ENCODE results near the gene PHETA2.

The PHETA2 gene, protein sequence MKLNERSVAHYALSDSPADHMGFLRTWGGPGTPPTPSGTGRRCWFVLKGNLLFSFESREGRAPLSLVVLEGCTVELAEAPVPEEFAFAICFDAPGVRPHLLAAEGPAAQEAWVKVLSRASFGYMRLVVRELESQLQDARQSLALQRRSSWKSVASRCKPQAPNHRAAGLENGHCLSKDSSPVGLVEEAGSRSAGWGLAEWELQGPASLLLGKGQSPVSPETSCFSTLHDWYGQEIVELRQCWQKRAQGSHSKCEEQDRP

GRCh38 chr22:42074132-42074811 is at the start of gene PHETA2:
TSS of gene PHETA2 (plus strand) at chr22:42074248. CDS start at chr22:42077294, 3,046 bp downstream.
- no peak for DNase-seq

DNA sequence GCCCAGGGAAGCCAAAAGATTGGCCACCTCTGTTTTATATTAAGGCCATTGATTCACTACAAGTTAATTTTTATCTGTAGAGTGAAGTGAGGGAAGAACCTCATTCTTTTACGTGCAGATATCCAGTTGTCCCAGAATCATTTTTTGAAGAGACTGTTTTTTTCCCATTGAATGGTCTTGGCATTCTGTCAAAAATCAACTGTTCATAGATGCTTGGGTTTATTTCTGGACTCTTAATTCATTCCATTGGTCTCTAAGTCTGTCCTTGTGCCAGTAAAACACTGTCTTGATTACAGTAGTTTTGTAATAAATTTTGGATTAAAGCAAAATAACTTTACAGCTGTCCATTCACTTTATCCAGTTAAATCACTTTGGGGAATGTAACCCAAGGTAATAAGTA is 48.6 kb upstream of the PHETA2 start:
- DNase-seq: no peak

DNA sequence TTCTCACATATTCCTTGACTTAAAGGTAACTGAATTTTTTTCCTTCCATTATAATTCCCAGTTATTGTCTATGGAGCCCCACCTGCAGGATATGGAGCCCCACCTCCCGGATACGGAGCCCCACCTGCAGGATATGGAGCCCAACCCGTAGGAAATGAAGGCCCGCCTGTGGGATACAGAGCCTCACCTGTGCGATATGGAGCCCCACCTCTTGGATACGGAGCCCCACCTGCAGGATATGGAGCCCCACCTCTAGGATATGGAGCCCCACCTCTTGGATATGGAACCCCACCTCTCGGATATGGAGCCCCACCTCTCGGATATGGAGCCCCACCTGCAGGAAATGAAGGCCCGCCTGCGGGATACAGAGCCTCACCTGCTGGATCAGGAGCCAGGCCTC is 47.3 kb upstream of the PHETA2 start:
- no peak for DNase-seq

GRCh38 chr22:42033263-42034181 is 40.5 kb upstream of the PHETA2 start:
- DNase-seq: no peak

DNA sequence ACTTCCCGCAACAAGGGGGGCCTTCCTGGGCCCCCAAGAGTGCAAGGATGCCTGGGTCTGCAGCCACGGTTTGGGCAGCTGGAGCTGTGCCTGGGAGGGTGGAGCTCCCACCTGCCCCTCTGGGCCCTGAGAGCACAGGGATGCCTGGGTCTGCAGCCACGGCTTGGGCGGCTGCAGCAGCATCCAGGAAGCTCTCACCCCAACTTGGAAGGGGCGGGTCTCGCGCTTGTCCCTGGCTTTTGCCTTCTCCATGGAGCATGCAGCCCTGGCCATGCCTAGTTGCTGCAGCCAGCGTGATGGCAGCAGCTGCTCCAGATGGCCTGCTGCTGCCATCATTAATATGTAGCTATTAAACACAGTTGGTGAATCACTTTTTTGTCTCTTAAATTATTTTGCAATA is 38.8 kb upstream of the PHETA2 start:
- no peak for DNase-seq

- DNase-seq: no peak
Observed at GRCh38 chr22:42039271-42039670, 34.8 kb upstream of the PHETA2 start.

DNA sequence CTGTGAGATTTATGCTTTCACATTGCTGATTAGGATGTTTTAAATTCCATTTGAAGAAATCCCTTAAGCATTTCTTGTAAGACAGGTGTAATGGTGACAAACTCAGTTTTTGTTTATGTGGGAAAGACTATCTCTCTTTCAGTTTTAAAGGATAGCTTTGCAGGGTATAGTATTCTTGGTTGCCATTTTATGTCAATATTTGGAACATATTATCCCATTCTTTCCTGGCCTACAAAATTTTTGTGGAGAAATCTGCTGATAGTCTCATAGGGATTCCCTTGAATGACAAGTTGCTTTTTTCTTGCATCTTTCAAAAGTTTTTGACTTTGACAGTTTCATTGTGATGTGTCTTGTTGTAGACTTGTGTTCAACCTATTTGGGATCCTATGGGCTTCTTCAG is 32.3 kb upstream of the PHETA2 start:
- DNase-seq: no peak

DNA sequence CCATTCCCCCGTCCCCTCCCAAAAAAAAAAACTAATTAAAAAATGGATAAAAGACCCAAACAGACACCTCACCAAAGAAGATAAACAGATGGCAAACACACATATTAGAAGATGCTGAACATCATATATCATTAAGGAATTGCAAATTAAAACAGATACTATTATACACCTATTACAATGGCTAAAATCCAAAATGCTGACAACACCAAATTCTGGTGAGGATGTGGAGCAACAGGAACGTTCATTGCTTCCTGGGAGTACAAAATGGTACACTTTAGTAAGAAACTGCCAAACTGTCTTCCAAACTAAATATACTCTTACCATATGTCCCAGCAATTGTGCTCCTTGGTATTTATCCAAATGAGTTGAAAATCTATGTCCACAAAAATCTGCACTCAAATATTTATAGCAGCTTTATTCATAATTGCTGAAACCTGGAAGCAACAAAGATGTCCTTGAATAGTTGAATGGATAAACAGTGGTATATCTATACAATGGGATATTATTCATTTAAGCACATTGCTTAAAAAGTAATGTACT is 23.3 kb upstream of the PHETA2 start:
- no peak for DNase-seq

DNA sequence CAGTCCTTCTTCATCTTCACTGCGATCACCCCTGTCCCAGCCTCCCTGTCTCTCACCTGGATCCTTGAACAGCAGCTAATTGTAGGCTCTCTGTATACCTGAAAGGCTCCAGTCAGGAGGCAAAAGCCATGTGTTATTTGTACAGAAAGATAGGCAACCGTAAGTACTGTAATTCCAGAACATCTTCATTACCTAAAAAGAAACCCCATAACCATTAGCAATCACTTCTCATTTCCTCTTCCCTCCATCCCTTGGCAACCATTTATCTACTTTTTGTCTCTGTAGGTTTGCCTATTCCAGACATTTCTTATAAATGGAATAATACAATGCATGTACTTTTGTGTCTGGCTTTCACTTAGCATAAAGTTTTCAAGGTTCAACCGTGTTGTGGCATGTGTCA is 21.3 kb upstream of the PHETA2 start:
- no peak for DNase-seq

DNA sequence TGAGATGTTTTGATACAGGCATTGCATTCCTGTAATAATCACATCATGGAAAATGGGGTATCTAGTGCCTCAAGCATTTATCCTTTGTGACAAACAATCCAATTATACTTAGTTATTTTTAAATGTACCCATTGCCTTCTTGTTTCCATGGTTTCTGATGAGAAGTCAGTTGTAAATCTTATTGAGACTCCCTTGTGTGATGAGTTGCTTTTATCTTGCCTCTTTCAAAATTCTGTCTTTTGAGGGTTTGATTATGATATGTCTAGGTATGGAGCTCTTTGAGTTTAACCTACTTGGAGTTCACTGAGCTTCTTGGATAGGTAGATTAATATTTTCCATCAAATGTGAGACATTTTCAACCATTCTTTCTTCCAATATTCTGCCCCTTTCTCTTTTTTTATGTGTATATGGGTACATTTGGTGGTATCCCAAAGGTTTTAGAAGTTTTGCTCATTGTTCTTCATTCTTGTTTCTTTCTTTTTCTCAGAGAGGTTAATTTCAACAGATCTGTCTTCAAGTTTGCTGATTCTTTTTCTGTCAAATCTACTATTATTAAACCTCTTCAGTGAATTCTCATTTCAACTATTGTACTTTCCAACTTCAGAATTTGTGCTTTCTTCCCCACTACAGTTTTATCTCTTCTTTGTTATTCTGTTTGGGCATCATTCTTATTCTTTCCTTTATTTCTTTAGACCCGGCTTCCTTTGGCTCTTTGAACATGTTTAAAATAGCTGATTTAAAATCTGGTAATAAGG is 17.1 kb upstream of the PHETA2 start:
- DNase-seq: no peak

DNA sequence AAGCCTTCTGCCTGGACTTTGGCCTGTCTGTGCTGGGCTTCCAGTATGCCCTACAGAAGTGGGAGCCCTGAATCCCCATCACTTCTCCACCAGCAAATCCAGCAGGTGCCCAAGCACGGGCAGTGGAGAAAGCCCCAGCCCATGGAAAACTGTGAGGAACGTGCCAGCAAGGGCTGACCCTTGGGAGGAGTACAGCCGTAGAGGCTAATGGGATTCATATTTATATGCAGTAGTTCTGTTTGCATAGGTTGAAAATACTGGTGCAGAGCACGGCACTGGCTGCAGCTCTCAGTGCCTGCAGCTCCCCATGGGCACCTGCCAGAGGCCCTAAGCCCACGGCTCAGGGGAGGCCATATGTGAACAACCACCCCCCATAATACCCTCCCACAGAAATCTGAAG is 13.6 kb upstream of the PHETA2 start:
- no peak for DNase-seq

- no peak for DNase-seq
Observed at GRCh38 chr22:42061041-42061440, 13.0 kb upstream of the PHETA2 start.

DNA sequence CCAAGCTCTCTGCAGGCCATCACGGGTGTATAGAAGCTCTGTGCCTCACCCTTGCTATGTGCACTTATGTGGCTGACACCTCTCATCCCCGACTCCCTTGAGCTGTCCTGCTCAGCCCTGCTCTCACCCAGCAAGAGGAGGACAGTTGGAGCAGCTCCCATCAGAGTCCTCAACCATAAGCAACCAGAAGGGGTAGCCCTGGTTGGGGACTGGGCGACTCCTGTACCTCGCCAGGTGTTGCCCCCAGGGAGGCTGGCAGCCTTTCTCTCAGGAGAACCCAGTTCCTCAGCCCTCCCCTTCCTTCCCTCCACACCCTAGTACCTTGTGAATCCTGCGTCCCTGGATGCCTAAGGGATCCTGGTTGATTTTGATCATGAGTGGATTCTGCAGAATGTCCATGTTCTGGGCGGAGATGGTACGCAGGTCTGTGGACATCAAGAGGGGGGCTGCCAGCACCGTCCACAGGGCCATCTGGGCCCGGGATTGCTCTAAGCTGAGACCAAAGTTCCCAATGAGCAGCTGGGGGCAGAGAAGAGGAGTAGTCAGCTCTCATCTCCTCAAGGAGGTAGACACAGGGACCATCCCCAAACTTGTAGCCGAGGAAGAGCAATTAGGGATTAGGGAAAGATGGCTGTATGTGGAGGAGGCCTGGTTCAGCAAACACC is 11.4 kb upstream of the PHETA2 start:
- DNase-seq: no peak

GRCh38 chr22:42064629-42065028 is 9.4 kb upstream of the PHETA2 start:
- no peak for DNase-seq

DNA sequence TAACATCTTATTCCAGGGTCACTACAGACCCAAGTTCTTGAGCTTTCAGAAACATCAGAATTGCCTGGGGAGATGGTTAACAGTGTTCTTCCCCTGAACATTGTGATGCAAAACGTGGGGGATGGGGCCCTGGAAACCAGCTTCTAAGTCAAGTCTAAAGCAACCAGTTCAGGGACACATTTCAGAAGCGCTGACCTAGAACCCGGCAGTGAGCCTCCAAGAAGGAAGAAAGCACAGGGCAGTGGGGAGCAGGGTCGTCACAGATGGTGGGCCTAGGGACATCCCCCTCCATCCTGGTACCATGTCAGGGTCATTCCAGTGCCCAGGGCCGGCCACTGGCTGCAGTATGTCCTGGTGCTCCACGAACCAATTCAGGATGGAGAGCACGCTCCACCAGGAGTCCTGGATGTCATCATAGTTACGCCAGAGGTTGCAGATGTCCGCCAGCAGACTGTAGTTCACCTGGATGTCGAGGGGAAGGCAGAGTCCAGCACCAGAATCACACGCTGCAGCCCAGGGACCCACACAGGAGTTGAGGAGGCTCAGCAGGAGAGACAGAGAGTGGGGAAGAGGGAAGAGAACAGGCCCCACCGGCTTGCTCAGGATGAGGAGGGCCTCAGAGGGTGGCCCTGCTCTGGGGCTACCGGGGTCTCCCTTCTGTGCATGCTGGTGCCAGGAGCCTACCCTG is 8.5 kb upstream of the PHETA2 start:
- DNase-seq: no peak

GRCh38 chr22:42066126-42066761 is 7.8 kb upstream of the PHETA2 start:
- DNase-seq: no peak

DNA sequence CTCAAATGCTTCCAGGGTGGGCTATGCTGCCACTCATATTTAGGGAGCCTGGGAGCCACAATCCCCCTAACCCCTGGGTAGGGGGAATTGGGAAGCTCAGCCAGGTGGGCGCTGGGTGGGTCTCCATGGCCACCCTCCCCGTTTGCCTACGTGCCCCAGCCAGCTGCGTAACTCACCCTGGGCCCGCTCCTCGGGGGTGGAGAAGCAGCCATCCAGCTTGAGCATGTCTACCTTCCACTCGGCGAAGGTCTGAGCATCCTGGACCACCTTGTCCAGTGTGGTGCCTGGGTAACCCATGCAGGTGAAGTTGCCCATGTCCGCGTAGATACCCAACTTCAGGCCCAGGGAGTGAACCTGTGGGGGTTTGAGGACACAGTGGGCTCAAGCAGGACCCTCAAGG is 7.1 kb upstream of the PHETA2 start:
- DNase-seq: no peak

GRCh38 chr22:42067671-42068251 is 6.3 kb upstream of the PHETA2 start:
- DNase-seq: no peak

- DNase-seq: no peak
Observed at GRCh38 chr22:42068291-42068690, 5.8 kb upstream of the PHETA2 start.

- DNase-seq: no peak
Observed at GRCh38 chr22:42069801-42070516, 4.1 kb upstream of the PHETA2 start.

Data from NCI-H1417 treated with DMSO at 0.1 percent for 48 hours (cell line).